Activated naive CD4-positive, alpha-beta T cell treated with anti-CD3 and anti-CD28 coated beads, Interleukin-2, amount 50 U/mL, for 16 hours (primary cell): Measurements from ENCODE around the gene KLF13.
A peak's percentile ranks its signal among the peaks of the same experiment; 100 is the strongest.

Experiments
- DNase-seq: peaks from one replicate; pipeline ENCODE4 v3.0.0-alpha.2; 2020

KLF13 gene

DNA sequence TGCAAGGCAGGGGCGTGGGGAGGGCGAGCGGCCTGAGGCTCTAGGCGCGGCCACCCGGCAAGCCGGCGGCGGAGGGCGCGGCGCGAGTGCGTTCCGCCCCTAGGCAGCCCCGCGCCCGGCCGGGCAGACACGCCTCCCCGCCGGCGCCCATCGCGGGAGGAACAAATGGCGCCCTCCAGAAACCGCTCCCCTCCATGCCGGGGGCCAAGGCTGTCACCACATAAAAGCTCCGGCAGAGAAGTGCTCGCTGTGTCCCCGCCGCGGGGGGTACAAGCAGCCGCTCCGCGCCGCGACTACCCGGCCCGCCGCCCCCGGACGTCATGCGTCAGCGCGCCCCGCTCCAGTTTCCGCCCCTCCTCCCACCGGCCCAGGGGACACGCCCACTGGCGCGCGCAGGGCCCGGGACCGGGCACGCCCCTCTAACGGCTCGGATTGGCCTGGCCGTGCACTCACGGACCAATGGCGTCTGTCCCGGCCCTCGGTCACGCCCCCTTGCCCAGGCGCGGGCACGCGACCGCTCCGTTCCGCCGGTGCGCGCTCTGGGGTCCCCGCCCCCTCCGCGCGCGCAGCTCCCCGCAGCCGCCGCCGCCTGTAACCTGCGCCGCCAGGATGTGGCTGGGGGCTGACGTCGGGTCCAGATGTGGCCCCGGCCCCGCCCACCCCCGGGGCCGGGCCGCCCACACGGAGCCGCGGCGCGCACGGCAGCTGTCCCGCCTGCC, at the start of gene KLF13:
KLF13 (plus strand) TSS at position 680 of the 719 bp plus-strand sequence. CDS start 378 bp downstream, outside the sequence.
- peak; percentile 99 for DNase-seq

DNA sequence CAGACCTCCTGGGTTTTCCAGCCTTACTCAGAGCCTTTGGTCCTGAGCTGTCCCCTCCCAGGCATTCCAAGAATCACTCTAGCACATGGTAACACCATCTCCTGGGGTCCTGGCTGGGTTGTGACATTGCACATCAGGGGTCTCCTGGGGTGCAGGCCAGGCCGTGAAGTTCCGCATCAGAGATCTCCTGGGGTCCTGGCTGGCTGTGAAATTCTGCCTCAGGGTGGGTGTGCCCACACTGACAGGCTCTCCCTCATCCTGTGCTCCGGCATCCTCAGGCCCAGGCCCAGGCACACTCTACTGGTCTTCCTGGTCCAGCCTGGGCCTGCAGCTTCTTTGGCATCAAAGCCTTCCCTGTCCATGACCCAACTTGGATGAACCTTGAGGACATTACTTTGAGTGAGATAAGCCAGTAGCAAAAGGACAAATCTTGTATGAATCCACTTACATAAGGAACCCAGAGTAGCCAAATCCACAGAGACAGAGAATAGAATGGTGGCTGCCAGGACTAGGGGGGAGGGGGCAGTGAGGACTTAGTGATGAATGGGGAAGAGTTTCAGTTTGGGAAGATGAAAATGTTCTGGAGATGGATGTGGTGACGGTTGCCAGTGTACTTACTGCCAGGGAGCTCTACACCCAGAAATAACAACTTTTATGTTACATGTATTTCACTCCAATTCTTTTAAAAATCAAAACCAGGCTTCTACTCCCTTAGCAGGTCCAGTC, 49.1 kb upstream of the KLF13 start:
- no peak for DNase-seq

DNA sequence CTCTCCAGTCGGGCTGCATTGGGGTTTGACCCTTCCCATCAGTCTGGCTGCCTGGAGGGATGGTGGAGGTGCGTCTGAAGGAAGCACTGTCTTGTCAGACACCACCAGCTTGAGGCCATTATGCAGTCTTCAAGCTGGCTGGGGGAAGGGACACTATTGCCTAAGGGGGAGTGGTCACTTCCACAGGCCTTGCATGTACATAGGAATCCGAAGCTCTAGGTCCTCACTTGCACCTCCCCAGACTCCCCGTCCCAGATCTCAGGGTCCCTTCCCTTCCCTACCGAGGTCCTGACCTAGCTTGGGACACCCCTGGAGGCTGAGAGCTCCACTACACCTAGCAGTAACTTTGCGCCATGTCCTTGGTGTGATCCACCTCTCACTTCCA, 48.6 kb upstream of the KLF13 start:
- DNase-seq: no peak

DNA sequence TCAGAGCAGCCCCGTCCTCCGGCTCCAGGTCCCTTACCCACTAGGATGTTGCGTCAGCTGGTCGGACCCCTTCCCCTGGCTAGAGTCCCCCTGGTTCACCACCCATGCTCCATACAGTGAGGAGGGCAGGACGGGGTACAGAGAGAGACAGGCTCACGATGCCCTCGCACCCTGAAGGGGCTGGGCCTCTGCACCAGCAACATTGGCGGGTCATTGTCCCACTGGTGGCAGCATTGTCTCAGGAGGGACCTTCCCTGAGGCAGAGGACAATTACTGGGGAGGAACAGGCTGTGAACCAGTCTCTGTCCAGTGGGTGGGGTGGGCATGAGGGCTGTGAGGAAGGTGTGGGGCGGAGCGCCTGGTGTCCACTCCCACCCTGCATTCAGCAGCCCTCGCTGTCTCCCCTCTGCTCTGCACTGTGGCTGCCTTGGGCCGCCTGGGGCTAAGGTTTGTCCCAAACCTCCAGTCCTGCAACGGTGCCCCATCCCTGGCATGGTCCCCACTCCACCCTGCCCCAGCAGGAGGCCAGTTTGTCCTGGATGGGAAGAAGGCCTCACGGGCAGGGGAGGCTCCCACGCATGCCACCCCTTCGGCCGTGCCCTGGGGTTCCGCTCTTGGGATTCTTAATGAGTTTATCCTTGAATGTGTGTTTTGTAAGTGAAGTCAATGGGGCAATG, 48.0 kb upstream of the KLF13 start:
- DNase-seq: no peak

DNA sequence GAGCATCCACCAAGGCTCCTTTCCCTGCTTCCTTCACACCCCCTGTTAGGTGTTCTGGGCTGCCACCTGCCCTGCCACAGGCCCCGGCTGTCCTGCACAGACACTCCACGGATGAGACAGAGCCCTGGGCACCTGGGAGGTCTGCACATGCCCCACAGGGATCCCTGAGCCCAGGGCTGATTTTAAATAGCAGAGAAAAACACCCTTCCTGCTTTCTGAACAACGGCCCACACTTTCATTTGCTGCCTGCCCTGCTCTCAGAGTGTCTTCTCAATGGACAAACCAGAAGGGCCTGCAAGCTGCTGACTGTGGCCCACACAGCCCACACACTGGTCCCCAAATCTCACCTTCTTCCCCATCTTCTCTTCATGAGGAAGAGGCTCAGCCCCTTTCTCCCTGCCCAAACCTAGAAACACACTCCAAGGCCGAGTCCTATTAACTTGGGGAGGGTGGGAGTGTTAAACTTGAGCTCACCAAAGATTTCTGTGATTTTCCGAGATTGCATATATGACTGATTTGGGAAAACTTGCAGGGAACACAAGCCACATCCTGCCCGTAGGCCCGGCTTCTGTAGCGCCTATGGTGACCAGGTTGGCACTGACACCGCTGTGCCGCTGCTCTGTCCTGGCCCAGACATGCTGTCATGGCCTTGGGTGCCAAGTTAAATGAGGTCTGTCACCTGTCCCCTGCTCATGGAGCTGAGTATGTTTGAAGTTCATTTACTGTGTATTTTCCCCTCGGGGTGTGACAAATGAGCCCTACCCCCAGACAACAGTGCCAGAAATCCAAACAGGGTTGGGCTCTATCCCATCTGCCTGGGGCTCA, 47.2 kb upstream of the KLF13 start:
- DNase-seq: no peak

DNA sequence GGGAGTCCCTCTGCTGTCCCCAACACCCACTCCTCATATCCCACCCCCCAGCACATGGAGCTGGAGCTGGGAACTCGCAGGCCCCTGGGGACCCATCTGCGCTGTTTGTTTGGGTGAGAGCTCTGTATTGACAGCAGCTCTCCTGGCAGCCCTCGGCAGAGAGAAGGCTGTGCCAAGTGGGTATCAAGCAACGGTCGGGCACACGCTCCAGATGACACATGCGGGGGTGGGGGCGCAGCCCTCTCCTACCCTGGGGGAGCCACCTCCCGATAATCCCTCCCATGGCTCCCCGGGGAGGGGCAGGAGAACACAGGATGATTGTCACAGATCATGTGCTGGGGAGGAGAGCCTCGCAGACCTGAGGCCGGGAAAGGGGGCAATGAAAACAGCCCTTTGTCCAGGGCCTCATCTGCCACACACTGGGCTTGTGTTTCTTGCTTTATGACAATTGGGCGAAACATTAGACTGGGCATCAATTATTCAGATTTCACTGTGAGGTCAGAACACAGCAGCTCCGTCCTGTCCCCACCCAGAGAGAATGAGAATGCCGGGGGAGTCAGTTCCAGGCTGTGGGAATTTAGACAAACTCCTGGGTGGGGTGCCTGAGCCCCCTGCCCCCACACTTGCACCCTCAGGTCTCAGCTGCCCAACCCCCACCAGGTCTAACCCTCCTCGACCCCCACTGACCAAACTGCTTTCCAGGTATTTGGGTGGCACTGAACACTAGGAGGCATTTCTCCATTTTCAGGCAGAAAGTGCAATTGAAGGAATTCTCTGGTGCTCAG, 46.4 kb upstream of the KLF13 start:
- DNase-seq: no peak

DNA sequence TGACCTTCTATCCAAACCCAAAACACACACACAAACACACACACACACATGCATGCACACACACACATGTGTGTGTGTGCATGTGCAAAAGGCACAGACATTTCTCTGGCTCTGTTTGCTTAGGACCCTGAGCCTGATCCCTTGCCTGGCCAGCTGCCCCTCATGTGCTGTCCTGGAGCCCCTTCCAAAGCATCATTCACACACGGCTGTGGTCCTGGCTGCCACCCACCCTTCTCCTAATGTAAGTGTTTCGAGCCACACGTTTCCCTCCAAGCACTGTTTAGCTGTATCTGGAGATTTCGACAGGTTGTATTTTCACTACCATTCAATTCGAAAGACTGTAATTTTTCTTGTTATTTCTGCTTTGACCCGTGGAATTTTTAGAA, 45.8 kb upstream of the KLF13 start:
- DNase-seq: no peak

DNA sequence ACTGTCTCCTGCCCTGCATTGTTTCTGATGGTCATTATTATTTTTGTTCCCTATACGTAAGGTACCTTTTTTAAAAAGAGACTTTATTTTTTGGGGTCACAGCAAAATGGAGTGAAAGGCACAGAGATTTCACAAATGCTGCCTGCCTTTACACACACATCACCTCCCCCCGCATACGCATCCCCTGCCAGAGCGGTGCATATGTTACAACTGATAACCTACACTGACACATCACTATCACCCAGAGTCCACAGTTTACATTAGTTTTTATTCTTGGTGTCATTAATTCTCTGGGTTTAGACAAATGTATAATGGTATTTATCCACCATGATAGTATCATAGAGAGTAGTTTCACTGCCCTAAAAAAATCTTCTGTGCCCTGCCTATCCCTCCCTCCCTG, 43.6 kb upstream of the KLF13 start:
- no peak for DNase-seq

DNA sequence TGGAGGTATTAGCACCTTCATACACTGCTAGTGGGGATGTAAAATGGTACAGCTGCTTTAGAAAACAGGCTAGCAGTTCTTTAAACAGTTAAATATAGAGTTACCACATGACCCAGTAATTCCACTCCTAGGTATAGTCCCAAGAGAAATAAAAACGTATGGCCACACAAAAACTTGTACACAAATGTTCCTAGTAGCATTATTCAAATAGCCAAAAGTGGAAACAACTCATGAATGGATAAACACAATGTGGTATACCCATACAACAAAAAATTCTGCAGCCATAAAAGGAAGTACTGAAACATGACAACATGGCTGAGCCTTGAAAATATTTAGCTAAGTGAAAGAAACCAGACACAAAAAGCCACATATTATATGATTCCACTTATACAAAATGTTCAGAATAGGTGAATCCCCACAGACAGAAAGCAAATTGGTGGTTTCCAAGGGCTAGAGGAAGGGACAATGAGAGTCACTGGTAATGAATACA, 40.8 kb upstream of the KLF13 start:
- DNase-seq: no peak

DNA sequence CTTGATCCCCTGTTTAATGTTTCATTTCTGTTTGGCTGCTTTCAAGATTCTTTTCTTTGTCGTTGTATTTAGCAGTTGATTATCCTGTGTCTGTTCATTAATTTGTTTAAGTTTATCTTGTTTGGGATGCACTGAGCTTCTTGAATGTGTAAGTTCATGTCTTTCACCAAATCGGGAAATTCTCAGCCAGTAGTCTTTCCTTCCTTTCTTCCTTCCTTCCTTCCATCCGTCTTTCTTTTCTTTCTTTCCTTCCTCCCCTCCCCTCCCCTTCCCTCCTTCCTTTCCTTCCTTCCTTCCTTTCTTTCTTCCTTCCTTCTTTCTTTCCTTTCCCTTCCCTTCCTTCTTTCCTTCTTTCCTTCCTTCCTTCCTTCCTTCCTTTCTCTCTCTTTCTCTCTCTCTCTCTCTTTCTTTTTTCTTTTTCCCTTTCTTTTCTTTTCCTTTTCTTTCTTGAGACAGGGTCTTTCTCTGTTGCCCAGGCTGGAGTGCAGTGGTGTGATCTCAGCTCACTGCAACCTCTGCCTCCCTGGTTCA, 35.5 kb upstream of the KLF13 start:
- DNase-seq: no peak

DNA sequence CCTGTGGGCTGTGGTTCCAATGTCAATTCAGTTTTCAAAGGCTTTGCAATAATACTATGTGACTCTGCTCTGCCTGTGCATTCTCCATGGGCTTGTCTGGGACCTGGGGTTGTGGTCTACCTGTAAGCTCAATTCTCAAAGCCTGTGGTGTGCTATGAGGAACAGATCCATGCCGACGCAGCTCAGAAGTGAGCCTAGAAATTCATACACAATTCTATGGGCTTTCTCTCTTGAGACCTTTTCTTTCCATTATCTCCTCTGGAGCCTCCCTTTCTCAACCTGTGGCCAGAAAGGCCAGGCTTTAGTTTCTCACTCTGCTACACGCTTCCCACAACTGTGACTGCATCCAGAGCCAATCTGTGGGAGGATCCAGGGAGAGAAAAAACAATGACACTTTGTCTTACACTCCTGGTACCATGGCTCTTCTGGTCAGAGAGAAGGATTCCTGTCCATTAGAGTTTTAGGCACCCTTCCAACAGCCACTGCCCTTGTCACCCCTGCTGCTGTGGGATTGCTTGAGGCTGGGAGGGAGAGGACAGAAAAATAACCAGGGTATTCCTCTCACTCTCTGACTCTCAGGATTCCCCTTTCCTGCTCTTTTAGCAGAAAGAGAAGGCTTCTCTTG, 34.1 kb upstream of the KLF13 start:
- DNase-seq: no peak

DNA sequence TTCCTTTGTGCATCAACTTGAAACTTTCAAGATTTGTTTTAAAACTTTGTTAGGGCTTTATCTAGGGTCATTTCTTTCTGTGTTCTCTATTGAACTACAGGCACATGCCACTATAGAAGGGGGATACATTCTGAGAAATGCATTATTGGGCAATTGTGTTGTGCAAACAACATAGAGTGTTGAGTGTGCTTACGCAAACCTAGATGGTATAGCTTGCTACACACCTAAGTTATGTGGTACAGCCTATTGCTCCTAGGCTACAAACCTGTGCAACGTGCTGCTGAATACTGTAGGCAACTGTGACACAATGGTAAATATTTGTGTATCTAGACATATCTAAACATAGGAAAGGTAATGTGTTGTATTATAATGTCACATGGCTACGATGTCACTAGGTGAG, 33.0 kb upstream of the KLF13 start:
- no peak for DNase-seq

DNA sequence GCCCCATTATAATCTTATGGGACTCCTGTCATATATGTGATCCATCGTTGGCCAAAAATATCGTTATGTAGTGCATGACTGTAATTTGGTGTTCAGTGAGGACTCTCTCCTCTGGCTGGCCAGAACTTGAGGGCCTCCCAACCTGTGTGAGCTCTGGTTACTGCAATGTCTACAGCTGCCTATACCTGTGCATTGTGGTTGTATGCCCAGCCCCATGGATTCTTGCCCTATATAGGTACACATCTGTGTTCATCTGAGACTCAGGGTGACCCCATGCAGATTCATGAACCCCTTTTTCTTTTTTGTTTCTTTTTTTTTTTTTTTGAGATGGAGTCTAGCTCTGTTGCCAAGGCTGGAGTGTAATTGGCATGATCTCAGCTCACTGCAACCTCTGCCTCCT, 32.6 kb upstream of the KLF13 start:
- no peak for DNase-seq

DNA sequence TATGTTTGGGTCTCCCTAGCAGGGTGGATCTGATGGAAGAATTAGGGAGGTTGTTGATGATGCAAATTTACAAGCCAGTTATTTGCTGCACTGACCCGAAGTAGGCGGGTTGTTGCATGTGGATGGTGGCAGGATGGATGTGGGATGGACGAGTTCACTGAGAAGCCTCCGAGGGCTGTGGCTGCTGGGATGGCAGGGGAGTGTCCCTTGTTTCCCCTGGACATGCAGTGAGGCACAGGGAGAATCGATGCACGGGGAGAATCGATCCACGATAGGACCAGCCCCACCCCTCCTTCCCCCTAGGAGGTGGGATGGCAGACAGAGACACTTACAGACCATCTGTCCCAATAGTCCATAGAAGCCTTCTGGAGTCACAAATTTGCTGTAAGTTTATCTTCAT, 31.0 kb upstream of the KLF13 start:
- no peak for DNase-seq

DNA sequence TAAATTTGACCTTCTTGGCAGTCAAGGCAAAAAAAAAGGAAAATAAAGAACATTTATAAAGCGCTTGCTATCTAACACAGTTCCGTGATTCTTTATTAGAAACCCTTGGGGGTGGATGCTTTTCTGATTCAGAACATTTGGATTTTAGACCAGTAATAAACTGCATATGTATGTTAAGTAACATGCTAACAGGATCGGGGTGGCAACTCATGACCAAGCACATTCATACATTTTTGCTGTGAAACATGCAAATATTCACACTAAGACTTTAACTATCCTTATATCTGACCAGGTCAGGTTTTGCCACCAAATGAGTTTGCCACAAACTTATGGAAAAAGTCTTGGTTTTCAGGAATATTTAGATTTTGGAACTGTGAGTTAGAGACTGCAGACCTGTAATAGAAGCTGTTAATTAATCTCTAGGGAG, 30.4 kb upstream of the KLF13 start:
- no peak for DNase-seq

DNA sequence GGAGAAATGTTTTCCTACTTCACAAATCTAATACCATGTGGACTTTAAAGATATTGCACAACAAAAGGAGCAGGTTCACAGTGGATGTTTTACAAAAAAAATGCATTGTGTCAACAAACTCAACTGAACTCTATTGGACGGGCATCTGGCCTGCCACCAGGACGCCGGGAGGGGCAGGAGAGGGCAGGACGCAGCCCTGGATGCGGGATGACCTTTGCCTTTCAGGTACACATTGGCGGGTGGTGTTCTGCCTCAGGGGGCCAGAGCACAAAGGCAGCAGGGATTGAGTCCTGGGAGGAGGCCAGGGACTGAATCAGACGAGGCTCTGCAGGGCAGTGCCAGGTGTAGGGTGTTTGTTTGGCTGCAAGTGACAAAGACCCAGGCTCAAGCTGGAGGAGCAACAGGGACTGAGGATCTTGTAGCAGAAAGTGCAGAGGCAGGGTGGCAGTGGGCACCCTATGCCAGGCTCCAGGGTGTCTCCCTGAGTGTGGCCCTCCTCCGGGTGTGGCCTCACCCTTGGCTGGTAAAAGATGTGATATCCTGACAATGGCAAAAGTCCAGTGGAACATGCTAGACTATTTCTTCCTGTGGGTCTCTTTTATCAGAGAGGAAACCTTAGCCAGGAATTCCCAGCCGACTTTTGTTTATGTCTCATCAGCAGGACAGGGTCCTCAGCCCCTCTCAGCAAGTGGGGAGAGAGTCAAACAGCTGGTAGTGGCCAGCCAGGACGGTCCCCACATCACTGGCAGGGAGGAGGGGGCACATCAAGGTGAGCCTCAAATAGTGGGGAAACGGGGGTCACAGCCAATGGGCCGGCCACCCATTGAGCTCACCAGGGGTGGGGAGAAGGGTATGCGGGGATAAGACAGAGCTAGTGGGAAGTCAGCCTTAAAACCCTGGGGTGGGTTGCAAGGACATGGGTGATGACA, 29.7 kb upstream of the KLF13 start:
- DNase-seq: no peak

DNA sequence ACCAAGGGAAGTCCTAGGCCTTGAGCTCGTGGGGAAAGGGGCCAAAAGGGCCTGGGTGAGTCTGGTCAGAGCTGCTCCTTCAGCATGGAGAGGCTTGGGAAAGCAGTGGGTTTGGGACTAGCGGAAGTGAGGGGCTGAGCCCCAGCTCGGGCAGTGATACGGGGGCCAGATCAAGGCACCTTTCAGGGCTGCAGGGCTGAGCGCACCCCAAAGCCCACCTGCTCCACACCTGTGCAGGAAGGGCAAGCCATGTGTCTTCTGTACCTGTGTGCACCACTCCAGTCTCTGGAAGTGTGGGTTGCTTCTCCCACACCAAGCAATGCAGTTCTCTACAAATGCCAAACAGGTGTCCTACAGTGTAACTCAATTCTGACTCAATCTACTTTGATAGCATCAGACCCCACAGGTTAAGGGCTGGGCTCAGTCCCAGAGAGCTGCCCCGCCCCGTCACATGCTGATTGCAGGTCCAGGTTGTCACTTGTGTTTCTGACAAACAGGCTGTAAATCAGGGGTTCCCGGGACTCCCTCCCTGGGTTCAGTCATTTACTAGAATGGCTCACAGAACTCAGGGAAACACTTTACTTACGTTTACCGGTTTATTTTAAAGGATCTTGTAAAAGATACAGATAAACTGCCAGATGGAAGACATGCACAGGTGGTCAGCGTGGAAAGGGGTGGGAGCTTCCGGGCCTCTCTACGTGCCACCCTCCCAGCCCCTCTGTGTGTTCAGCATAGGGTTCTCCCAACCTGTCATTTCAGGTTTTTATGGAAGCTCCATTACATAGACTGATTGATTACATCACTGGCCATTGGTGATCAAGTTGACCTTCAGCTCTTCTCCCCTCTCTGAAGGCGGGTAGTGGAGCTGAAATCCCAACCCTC, 28.8 kb upstream of the KLF13 start:
- no peak for DNase-seq

DNA sequence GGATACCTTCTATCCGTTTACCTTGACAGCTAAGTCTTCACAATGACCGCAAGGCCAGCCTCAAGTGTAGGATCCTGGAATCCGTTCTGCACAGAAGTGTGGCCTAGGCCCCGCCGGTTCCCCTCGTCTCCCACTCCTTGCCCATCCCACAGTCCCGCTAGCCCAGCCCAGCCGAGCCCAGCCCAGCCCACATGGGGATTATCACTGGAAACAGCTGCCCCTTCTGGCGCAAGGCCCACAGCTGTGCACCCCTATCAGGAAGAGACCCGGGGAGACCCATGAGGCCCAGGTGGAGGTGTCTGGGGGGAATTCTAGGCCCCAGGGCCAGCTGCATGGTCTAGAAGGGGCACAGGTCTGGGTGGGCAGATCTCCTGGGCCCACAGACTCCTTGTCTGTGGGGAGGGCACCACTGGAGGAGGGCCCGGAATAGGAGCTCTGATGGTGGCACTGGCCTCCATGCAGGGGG, 27.9 kb upstream of the KLF13 start:
- no peak for DNase-seq

DNA sequence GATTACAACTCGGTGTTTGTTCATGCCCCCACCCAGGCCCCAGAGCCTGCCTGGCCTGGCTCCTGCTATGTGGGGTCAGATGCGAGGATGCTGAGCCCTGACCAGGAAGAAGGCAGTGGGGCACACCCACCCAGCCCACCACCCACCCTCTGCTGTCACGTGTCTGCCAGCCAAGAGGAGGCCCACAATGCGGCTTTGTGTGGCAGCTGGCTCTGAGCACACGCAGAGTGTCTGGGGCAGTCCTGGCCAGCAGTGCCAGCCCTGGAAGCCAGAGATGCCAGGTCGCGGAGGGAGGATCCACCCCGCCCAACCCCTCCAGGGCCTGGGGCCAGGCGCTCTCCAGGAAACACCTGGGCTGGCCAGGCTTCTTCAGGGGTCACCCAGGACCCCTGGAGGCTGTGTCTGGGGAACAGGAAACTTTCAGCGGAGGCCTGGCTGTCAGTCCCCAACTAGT, 26.4 kb upstream of the KLF13 start:
- DNase-seq: no peak
